ENCODE measurements around the gene CAMTA1.

The CAMTA1 gene

DNA sequence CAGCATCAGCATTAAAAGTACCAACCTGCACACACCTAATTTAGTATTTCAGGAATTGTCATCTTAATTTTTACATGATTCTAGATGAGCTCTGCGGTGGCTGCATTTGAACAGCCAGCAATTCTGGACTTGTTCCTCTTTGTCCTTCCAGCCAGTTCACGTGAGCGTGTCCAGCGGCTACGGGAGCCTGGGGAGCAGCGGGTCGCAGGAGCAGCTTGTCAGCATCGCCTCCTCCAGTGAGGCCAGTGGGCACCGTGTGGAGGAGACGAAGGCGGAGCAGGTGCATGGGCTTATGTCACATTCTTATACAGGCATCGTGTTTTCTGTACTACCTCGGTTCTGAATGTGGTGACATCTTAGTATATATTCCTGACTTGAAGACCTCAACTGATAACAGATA lies 1024.5 kb downstream of the CAMTA1 start:
- Mint-ChIP-seq H3K9me3 (peaks cover 19% of the 10 kb centered on the region), H3K4me3 (no peak overlapping the region), H3K4me1 (ENCODE audit: low read depth) (no peaks in the 10 kb centered on the region), H3K36me3 (ENCODE audit: low read depth) (peaks cover 75% of the 10 kb centered on the region), H3K27me3 (peaks cover 2% of the 10 kb centered on the region), H3K27ac (no peak overlapping the region)
- intact Hi-C loops (cut with micrococcal nuclease), result no loop called here

- Mint-ChIP-seq H3K36me3 (ENCODE audit: low read depth) (peaks cover 69% of the 10 kb centered on the region), H3K4me3 (no peak overlapping the region), H3K4me1 (ENCODE audit: low read depth) (no peaks in the 10 kb centered on the region), H3K27ac (no peak overlapping the region), H3K9me3 (peaks cover 19% of the 10 kb centered on the region), H3K27me3 (peaks cover 2% of the 10 kb centered on the region)
- intact Hi-C loops (cut with micrococcal nuclease), result no loop called here
Observed at GRCh38 chr1:7810395-7810794, 1025.1 kb downstream of the CAMTA1 start.

GRCh38 chr1:7811476-7811875 lies 1026.2 kb downstream of the CAMTA1 start:
- H3K9me3 Mint-ChIP-seq, result peaks cover 19% of the 10 kb centered on the region
- peaks cover 2% of the 10 kb centered on the region for H3K27me3 Mint-ChIP-seq
- intact Hi-C loops (cut with micrococcal nuclease), result no loop called here
- peaks cover 66% of the 10 kb centered on the region for H3K36me3 Mint-ChIP-seq (ENCODE audit: low read depth)
- no peaks in the 10 kb centered on the region for H3K4me1 Mint-ChIP-seq (ENCODE audit: low read depth)
- H3K4me3 Mint-ChIP-seq, result no peak overlapping the region
- H3K27ac Mint-ChIP-seq, result no peak overlapping the region

GRCh38 chr1:7813677-7814373 lies 1028.6 kb downstream of the CAMTA1 start:
- H3K9me3 Mint-ChIP-seq, result peaks cover 19% of the 10 kb centered on the region
- H3K4me3 Mint-ChIP-seq, result no peak overlapping the region
- H3K36me3 Mint-ChIP-seq (ENCODE audit: low read depth), result peaks cover 54% of the 10 kb centered on the region
- no peak overlapping the region for H3K27ac Mint-ChIP-seq
- intact Hi-C loops (cut with micrococcal nuclease), result no loop called here
- H3K4me1 Mint-ChIP-seq (ENCODE audit: low read depth), result no peaks in the 10 kb centered on the region
- peaks cover 2% of the 10 kb centered on the region for H3K27me3 Mint-ChIP-seq

All from dendritic cell treated with granulocyte-macrophage colony-stimulating factor and Interleukin-4, amounts not matched to agents 40 ng/mL and 50 ng/mL, for 4 days (primary cell).